ENCODE data around the gene TRIM37.

TRIM37 gene

DNA sequence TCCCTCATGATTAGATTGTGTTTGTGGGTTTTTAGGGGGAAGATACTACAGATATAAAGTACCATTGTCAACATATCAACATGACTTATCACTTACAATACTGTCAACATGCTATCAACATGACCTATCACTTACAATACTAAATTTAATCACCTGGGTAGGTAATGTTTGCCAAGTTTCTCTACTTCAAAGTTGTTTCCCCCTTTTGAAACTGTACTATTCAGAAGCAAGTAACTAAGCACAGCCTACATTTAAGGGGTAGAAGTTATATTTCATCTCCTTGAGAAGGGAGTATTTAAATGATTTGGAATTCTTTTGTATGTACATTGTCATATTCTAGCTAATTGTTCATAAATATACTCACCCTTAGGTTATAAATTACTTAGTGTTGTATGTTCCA lies 68.7 kb downstream of the TRIM37 start:
- DNase-seq (ENCODE audit: low spot score) = no peak

DNA sequence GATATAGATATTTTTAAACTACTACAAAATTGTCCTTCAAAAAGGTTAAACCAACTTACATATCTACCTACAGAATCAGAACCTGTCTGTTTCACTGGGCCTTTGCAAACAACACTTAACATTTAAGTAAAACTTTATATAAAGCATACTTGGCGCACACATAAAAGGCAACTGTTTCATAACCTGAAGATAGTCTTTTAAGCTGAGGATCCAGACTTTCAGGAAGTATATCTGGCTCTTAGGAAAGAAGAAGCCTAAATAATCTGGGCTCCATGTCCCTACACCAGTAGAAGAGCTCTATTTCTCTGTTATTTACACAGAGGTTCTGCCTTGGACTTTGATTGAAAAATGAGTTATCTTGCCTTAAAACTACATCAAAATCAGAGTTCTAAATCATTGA lies 75.9 kb downstream of the TRIM37 start:
- no peak for DNase-seq (ENCODE audit: low spot score)

DNA sequence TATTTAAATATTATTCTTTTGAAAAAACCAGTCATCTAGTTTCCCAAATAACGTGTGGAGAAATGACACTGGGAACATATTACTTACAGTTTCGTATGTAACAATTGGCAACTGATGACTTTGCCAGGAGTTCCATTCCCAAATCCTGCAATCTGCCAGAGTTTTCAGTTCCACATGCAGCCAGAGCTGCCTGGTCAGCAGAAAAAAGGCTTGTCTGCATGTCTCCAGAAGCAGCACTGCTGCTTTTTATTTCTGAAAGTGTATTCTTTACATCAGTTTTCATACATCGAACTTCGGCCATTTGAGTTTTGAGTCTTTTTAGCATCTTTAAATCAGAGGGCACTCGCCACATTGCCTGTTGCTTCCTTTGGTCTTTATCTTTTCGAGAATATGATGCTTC lies 78.4 kb downstream of the TRIM37 start:
- DNase-seq (ENCODE audit: low spot score) = no peak

GRCh38 chr17:59027750-59028149 lies 78.9 kb downstream of the TRIM37 start:
- no peak for DNase-seq (ENCODE audit: low spot score)

- DNase-seq (ENCODE audit: low spot score) = no peak
Measured at GRCh38 chr17:59026176-59026939, 80.3 kb downstream of the TRIM37 start.

GRCh38 chr17:59024916-59025315 lies 81.8 kb downstream of the TRIM37 start:
- no peak for DNase-seq (ENCODE audit: low spot score)

DNA sequence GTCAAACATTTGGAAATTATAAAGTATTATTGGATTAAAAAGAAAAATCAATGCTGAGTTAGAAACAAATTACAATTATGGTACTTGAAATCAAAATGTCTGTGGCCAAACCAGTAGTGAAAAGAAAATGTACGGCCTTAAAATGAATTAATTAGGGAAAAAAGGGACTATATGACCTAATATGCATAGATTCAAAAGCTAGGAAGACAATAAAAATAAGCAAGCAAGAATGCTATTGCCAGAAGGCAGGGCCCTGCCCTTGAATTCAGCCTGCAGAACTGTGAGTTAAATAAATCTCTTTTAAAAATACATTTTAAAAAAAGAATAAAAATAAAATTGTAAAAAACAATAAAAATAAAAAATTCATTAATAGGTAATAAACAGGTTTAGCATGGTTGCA lies 88.7 kb downstream of the TRIM37 start:
- DNase-seq (ENCODE audit: low spot score) = no peak

DNA sequence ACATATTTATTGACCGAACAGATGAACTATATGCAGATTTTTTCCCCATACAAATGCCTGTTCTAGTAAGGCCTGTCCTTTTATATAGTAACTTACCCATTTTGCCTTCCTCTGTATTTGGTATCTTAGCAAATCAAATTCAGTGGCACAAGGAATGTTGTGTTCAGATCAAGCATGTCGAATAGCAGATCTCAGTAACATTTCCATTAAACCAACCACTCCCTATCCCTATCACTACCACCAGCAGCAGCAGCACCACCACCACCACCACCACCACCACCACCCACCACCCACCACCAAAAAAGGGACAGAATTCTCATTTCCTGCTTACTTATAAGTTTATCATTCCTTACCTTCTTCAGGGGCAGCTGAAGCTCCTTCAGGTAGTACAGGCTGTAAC lies 94.7 kb downstream of the TRIM37 start:
- no peak for DNase-seq (ENCODE audit: low spot score)

GRCh38 chr17:59010026-59010425 lies 96.7 kb downstream of the TRIM37 start:
- no peak for DNase-seq (ENCODE audit: low spot score)

- no peak for DNase-seq (ENCODE audit: low spot score)
Measured at GRCh38 chr17:59008737-59009136, 97.9 kb downstream of the TRIM37 start.

DNA sequence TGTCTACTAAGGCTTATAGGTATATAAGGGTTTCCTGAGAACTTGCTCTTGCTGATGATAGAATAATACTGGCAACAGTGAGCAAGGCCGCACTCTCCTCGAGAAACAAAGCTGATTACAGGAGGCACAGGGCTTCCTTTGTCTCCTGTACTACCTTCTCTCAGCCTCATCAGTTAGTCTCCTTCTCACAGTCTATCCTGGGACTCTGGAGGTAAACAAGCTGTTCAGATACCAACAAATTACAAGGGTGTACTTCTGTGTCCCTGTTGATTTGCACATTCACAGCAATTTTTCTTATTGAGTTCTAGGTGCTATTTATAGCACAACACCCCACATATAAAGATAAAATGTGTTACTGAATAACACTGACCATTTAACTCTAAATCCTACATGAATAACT lies 98.7 kb downstream of the TRIM37 start:
- no peak for DNase-seq (ENCODE audit: low spot score)

DNA sequence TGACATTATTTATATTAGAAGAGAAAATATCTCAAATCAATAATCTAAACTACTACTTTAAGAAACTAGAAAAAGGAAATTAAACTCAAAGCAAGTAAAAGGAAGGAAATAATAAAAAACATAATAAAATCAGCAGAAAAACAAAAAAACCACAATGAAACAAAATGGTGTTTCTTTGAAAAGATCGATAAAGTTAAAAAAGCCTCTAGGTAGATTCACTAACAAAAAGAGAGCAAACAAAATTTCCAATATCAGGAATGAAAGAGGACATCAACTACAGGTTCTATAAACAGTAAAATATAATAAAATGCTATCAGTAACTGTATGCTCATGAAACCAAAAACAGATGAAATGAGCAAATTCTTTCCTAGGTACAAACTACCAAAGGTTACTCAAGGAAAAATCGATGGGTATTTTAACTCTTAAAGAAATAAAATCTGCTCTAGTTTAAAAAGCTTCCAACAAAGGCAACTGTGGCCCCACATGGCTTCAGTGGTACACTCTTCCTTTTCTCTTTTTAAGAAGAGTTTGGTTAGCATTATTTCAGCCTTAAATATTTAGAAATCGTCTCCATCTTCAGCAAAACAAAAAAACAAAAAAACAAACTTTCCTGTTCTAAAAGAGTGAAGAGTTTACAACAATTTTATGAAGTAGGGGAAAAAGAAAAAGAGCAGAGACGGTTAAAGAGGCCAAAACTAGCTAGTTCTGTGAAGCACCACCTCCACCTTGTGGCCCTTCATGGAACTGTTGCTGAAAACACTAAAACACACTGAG lies 102.2 kb downstream of the TRIM37 start:
- DNase-seq (ENCODE audit: low spot score) = peak; percentile 74

DNA sequence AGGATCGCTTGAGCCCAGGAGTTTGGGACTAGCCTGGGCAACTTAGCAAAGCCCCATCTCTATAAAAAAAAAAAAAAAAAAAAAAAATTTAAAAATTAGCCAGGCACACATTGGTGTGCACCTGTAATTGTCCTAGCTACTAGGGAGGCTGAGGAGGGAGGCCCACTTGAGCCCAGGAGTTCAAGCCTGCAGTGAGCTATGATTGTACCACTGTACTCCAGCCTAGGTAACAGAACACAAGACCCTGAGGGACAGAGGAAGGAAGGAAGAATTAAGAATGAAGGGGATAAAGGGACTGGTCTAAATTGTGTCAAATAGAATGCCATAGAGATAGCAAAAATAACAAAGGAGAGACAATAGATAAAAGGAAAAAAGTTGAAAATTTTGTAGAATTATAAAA lies 102.8 kb downstream of the TRIM37 start:
- no peak for DNase-seq (ENCODE audit: low spot score)

- no peak for DNase-seq (ENCODE audit: low spot score)
Measured at GRCh38 chr17:59002848-59003247, 103.8 kb downstream of the TRIM37 start.

- no peak for DNase-seq (ENCODE audit: low spot score)
Measured at GRCh38 chr17:59002126-59002525, 104.6 kb downstream of the TRIM37 start.

- DNase-seq (ENCODE audit: low spot score) = no peak
Measured at GRCh38 chr17:59001158-59001814, 105.4 kb downstream of the TRIM37 start.

DNA sequence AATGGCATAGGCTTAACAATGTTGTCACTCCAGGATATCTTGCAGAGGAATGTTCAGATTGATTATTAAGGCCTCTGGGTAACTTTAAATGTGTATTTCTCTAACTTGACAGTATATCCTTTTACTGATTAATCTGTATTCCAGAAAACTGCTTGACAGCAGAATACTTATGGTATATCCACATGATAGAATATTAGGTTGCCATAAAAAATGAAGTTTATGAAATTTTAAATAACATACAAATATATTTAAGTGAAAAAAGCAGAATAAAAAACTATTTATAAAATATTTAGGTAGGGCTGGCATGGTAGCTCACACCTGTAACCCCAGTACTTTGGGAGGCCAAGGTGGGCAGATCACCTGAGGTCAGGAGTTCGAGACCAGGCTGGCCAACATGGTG lies 106.7 kb downstream of the TRIM37 start:
- DNase-seq (ENCODE audit: low spot score) = no peak

DNA sequence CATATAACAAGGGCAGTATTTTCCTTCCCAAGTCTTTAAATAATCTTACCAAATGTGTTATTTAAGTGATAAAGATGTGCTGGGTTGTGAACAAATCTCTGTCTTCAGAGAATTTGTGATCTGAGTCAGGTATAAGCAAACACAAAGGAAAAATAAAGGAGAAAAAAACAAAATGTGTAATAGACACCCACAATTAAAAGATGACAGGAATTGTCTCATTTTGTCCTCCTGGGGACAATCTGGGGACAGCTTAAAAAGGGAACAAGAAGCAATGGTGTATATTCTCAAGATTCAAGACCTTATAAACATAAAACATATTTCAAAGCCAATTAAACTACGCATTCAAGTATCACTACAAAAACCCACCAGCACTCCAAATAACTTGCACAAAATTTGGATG lies 107.2 kb downstream of the TRIM37 start:
- no peak for DNase-seq (ENCODE audit: low spot score)

DNA sequence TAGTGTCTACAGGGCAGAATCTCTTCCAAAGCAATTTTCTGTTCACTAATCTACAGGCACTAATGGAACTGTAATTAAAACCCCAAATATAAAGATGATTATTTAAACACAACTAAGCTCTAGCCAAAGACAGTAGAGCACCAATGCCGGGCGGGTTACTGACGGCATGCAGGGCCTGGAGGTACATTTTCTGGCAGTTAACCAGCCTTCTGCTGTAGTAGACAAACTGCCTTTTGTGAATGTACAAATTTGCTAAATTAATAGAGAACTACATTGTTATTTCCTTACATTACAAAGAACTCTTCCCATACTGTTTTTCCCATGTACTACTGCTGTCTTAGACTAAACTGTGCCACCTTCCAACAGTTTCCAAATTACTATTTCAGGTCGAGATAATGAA lies 107.8 kb downstream of the TRIM37 start:
- DNase-seq (ENCODE audit: low spot score) = no peak

DNA sequence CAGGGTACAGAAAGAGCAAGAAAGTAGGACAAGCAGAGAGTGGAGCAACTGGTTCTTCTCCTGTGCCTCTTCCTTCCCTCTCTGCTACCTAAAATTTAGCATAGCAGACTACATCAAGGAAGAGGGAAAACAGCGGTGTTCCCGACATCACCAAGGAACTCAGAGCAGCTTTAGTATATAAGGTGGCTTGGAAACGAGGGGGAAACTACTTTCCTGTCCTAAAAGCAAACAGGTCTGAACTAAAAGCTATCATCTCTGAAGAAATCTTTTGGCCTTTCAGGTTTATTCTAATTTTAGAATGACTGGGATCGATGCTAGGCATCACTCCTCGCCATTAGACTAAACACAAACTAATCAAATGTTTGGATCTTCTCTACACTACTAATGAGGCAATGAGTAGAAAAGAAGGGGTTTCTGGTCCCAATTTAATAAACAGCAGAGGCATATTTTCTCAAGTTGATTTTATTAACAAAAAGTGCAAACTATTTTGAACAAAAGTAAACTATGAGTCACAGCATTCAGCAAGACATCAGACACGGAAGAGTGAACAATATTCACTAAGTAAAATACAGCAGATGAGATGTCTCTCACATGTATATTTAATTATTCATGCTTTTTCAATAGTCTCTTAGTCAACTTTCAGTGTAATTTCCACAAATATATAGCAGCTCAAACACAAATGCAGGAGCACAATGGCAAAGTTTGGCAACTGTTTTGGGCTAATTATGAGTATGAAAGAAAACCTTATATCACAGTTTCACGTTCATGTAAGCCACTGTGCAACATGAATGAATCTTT lies 108.7 kb downstream of the TRIM37 start:
- DNase-seq (ENCODE audit: low spot score) = no peak

GRCh38 chr17:58996968-58997367 lies 109.7 kb downstream of the TRIM37 start:
- no peak for DNase-seq (ENCODE audit: low spot score)

DNA sequence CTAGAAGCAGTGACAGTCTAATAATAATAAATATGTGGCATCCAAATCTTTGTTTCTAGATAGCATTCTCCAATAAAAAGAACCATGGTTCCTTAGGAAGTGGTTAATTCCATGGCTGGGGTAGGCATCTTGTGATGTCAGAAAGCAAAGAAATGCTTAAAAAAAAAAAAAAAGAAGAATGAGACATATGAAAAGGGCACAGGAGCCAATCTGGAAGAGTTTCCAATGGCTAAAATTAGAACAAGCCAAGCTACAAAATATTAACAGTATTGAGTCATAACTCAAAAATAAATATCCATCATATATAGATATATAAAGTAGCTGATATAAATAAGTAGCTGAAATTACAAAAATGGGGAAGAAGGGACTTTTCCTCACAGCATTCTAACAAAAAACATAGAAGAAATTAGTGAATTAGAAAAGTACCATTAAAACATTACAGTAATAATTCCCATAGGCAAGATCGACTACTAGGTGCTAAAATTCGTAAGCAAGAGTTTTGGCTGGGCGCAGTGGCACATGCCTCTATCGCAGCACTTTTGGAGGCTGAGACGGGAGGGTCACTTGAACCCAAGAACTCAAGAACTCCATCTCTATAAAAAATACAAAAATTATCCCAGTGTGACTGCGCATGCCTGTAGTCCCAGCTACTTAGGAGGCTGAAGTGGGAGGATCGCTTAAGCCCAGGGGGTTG lies 111.3 kb downstream of the TRIM37 start:
- DNase-seq (ENCODE audit: low spot score) = no peak

Data from cerebellar cortex (tissue), 1 donor.